Midbrain (tissue), 1 donor: ENCODE data around the gene IRF6.

ENCODE experiments used
- DNase-seq: peaks from one replicate; lab custom pipeline; 2025; lab: John Stamatoyannopoulos, UW

Gene IRF6

GRCh38 chr1:209759829-209760359 lies 46.0 kb downstream of the IRF6 start:
- no peak for DNase-seq

- no peak for DNase-seq
These were observed 47.5 kb downstream of the IRF6 start for GRCh38 chr1:209758400-209758799.

GRCh38 chr1:209756615-209757445 lies 49.1 kb downstream of the IRF6 start:
- peak; percentile 23 for DNase-seq

- peak; percentile 22 for DNase-seq
These were observed 49.9 kb downstream of the IRF6 start, which contains the start of gene TRAF3IP3 for GRCh38 chr1:209755926-209756614. TSS of gene TRAF3IP3 (plus strand) at chr1:209756053. CDS start at chr1:209760040, 3,987 bp downstream.

- no peak for DNase-seq
These were observed 50.7 kb downstream of the IRF6 start for GRCh38 chr1:209755256-209755655.

- DNase-seq: no peak
These were observed 53.1 kb downstream of the IRF6 start for GRCh38 chr1:209752890-209753289.

GRCh38 chr1:209751627-209752231 lies 54.2 kb downstream of the IRF6 start:
- no peak for DNase-seq

GRCh38 chr1:209749670-209750323 lies 56.1 kb downstream of the IRF6 start:
- no peak for DNase-seq

- no peak for DNase-seq
These were observed 56.7 kb downstream of the IRF6 start for GRCh38 chr1:209749205-209749604.

GRCh38 chr1:209748620-209749019 lies 57.3 kb downstream of the IRF6 start:
- no peak for DNase-seq

- DNase-seq: peak; percentile 80
These were observed 58.2 kb downstream of the IRF6 start for GRCh38 chr1:209747580-209748262.

- no peak for DNase-seq
These were observed 59.3 kb downstream of the IRF6 start for GRCh38 chr1:209746451-209747165.

GRCh38 chr1:209743145-209743482 lies 62.8 kb downstream of the IRF6 start:
- DNase-seq: no peak

- no peak for DNase-seq
These were observed 63.4 kb downstream of the IRF6 start for GRCh38 chr1:209742409-209743144.

- DNase-seq: no peak
These were observed 64.1 kb downstream of the IRF6 start for GRCh38 chr1:209741889-209742288.

GRCh38 chr1:209741193-209741592 lies 64.7 kb downstream of the IRF6 start:
- DNase-seq: no peak

GRCh38 chr1:209738270-209738669 lies 67.7 kb downstream of the IRF6 start:
- no peak for DNase-seq

- DNase-seq: no peak
These were observed 68.8 kb downstream of the IRF6 start for GRCh38 chr1:209737118-209737505.

GRCh38 chr1:209736490-209737117 lies 69.3 kb downstream of the IRF6 start:
- DNase-seq: no peak
